ENCODE results near the gene KATNAL2.

Gene KATNAL2

DNA sequence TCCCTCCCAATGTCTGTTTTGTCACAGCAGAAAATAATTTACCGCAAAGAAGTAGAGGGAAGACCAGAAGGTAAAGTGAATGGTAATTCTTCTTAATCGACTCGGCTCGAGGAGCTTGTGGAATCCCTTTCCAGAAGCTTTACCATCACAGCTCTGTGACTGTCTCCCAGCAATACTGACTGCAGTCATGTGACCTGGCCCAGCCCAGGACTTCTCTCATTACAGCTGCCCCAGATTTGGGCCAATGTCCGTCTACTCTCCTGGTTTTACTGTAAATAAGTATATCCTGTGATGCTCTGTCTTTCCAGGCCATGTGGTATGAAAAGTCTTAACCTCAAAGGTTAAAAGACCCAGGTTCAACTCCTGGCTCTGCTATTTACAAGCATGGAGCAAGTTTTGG is 137.0 kb downstream of the KATNAL2 start:
- no peak for DNase-seq (ENCODE audit: low spot score)
- TF ChIP-seq, protein P1, sequence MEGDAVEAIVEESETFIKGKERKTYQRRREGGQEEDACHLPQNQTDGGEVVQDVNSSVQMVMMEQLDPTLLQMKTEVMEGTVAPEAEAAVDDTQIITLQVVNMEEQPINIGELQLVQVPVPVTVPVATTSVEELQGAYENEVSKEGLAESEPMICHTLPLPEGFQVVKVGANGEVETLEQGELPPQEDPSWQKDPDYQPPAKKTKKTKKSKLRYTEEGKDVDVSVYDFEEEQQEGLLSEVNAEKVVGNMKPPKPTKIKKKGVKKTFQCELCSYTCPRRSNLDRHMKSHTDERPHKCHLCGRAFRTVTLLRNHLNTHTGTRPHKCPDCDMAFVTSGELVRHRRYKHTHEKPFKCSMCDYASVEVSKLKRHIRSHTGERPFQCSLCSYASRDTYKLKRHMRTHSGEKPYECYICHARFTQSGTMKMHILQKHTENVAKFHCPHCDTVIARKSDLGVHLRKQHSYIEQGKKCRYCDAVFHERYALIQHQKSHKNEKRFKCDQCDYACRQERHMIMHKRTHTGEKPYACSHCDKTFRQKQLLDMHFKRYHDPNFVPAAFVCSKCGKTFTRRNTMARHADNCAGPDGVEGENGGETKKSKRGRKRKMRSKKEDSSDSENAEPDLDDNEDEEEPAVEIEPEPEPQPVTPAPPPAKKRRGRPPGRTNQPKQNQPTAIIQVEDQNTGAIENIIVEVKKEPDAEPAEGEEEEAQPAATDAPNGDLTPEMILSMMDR (IDR thresholded peaks at IDR 0.05): no peak
- Histone ChIP-seq H3K4me3 (no peak overlapping the region), H3K27ac (no peak overlapping the region)

DNA sequence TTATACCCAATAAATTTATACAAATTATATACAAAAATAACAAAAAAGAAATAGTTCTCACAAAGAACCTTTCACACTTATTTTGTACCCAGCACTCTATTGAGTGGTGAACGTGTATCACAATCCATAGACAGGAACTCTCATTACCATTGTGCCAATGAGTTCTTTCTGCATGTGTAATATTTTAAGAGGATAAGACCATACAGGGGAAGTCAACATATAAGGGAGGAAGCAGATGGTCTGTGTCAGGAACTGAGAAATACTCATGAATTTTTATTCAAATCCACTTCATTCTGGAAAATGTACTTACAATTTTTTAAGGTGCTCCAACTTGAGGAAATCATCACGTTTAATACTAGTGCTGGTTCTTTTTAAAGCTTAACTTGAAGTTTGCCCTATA is 145.1 kb downstream of the KATNAL2 start:
- Histone ChIP-seq H3K4me3 (no peak overlapping the region), H3K27ac (no peak overlapping the region)
- no peak for DNase-seq (ENCODE audit: low spot score)
- TF ChIP-seq, protein P1 (IDR thresholded peaks at IDR 0.05): no peak

DNA sequence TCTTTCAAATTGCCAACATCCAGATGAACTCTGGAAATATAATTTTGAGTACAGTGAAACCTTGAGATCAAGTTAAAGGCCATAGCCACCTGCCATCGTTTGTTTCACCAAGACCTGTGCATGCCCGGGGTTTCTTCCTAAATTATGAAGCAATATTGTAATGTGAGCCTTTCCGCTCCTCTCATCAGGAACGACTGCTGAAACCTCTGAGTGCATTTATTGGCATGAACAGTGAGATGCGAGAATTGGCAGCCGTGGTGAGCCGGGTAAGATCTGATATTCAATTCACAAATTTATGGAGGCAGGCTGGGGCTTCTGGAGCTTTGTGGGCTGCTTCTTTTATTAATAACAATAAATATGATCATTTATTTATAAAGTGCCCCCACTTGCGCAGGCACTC is 145.7 kb downstream of the KATNAL2 start:
- DNase-seq (ENCODE audit: low spot score): no peak
- H3K27ac ChIP-seq: no peak overlapping the region
- TF ChIP-seq, protein P1 (IDR thresholded peaks at IDR 0.05): no peak
- H3K4me3 ChIP-seq: no peak overlapping the region

DNA sequence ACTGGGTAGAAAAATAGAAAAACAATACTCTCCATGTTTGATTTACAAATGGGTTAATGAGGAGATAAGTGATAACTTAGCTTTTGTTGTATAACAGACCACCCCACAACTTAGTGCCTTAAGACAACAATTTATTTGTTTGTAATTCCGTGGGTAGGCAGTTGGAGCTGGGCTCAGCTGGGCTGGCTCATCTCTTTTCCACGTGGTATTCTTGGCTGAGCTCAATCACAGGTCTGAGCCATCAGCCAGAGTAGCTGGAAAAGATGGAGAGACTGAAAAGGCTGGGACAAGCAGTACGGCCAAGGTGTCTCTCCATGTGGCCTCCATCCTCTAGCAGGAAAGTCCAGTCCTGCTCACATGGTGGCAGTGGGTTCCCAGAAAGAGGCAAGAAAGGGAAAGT is 150.2 kb downstream of the KATNAL2 start:
- no peak for DNase-seq (ENCODE audit: low spot score)
- TF ChIP-seq, protein P1 (IDR thresholded peaks at IDR 0.05): no peak
- Histone ChIP-seq H3K4me3 (no peak overlapping the region), H3K27ac (no peak overlapping the region)

DNA sequence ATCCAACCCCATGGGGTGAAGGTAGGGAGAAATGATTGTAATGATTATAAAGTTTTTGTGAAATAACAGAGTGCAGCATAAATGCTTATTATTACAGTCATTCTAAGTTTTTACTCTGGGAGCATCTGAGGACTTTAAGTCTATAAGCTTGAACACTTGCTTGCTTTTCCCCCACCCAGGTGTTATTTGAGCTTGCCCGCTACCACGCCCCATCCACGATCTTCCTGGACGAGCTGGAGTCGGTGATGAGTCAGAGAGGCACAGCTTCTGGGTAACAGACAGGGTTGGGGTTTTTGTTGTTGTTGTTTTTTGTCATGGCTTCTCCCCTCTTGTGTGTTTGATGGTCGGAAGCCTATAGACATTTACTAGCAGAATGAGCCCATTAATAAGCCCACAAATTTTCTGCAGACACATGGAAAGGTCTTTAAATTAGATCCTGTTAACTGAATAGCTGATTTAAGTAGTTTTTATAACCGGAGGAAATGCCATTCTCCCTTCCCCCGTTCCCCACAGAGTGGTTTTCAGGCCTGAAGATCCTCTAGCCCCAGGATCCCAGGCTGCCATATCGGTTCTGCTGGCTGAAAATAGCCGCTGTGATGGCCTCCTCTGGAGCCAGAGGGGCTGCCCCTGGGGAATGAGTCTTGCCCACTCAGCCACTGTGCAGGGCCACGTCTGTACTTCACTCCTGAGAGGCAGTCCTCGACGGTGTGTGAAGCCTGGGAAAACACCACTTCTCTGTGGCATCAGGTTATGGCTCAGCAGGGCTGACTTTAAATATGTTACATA is 157.9 kb downstream of the KATNAL2 start:
- DNase-seq (ENCODE audit: low spot score): no peak
- TF ChIP-seq, protein P1 (IDR thresholded peaks at IDR 0.05): no peak
- no peak overlapping the region for H3K4me3 ChIP-seq

DNA sequence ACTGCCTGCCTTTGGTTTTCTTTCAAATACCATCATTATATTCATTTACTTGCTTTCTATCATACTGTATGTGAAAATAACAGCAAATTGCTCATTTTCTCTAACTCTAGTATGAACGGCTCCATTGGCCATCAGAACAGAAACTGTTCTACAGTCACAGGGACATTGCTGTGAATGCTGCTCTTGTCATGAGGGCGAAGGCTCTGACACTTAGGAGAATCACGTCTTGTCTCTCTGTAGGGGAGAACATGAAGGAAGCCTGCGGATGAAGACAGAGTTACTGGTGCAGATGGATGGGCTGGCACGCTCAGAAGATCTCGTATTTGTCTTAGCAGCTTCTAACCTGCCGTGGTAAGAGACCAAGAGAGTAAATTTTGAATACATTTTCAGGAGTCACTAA is 159.7 kb downstream of the KATNAL2 start:
- no peak overlapping the region for H3K27ac ChIP-seq
- H3K4me3 ChIP-seq: no peak overlapping the region
- no peak for DNase-seq (ENCODE audit: low spot score)
- TF ChIP-seq, protein P1 (IDR thresholded peaks at IDR 0.05): no peak

More for the DNA sequence above, 157.9 kb downstream of the KATNAL2 start:
- H3K27ac ChIP-seq: no peak overlapping the region

DNA sequence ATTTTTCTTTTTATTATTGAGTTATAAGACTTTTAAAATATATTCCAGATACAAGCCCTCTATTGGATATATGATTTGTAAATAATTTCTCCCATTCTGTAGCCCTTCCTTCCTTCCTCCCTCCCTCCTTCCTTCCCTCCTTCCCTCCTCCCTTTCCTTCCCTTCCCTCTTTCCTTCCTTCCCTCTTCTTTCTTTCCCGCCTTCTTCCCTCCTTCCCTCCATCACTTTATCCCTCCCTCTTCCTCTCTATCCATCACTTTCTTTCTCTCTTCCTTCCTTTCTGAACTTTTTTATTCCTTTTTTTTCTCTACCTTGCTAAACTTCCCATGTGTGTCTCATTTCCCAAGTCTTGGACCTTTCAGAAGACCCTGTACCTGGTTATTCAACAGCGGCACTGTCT is 163.5 kb downstream of the KATNAL2 start:
- TF ChIP-seq, protein P1 (IDR thresholded peaks at IDR 0.05): no peak
- H3K27ac ChIP-seq: no peak overlapping the region

More for the DNA sequence above, 163.5 kb downstream of the KATNAL2 start:
- DNase-seq (ENCODE audit: low spot score): no peak
- H3K4me3 ChIP-seq: no peak overlapping the region

Measured in coronary artery (tissue), 2 donors.